Endothelial cell of umbilical vein (primary cell): ENCODE data around the gene APPL2. TPM values are rescaled to one million over a fixed set of nuclear protein-coding genes. Genes with fewer than 3 reads are reported as not detected.

Source experiments
- BruUV-seq: library from RNA; stranded (reverse); fragments of 400-500 nt; replicated peaks from 2 replicates; lab custom pipeline; 2021; lab: Mats Ljungman, UMichigan
- CTCF ChIA-PET: fragments of 300-600, 350-600 bp; sonication (Branson Sonifier 250); formaldehyde crosslinking; loops from one replicate; lab custom pipeline; 2021; ENCODE audit warnings: antibody characterized with exemption, inconsistent platforms; lab: Charles Lee
- POLR2A ChIA-PET: fragments of 300-600, 350-600 bp; sonication (Branson Sonifier 250); formaldehyde crosslinking; loops from one replicate; lab custom pipeline; 2021; ENCODE audit warnings: antibody characterized with exemption, inconsistent platforms; lab: Charles Lee
- DNase-seq: peaks from one replicate; pipeline ENCODE4 v3.0.0-alpha.2; 2011; ENCODE audit warnings: low read depth, low spot score
- FAIRE-seq: peaks from 2 replicates; lab custom pipeline; 2011; peaks lifted over from hg19 to GRCh38; lab: Jason Lieb, UNC
- H2AFZ ChIP-seq: 2 replicates; pipeline ENCODE4 v1.6.0; 2012; ENCODE audit warnings: low read depth, low read length, control low read depth, inconsistent platforms
- H3K27ac ChIP-seq: 2 replicates; pipeline ENCODE4 v1.5.1; 2011; ENCODE audit warnings: low read depth, mild to moderate bottlenecking, control low read depth, low read length, moderate library complexity; ENCODE audit not compliant: insufficient read depth
- H3K27me3 ChIP-seq, 2 experiments: 2 replicates each; pipeline versions ENCODE4 v1.6.0 to v1.6.1; 2011; ENCODE audit warnings: low read length in 2 of 2, mixed read lengths in 1 of 2; ENCODE audit not compliant: control insufficient read depth in 2 of 2, insufficient read depth in 2 of 2
- H3K36me3 ChIP-seq, 2 experiments: 2 replicates in 1 of 2; 3 replicates in 1 of 2; pipeline ENCODE4 v1.5.1; 2011; ENCODE audit warnings: low read length in 2 of 2, mild to moderate bottlenecking in 1 of 2, moderate library complexity in 1 of 2; ENCODE audit not compliant: control insufficient read depth in 2 of 2, insufficient read depth in 2 of 2; ENCODE audit errors: extremely low read depth in 1 of 2
- H3K4me1 ChIP-seq: 3 replicates; pipeline ENCODE4 v1.5.1; 2011; ENCODE audit warnings: mild to moderate bottlenecking, low read length; ENCODE audit not compliant: control insufficient read depth, insufficient read depth; ENCODE audit errors: extremely low read depth
- H3K4me2 ChIP-seq: 2 replicates; pipeline ENCODE4 v1.6.1; 2011; ENCODE audit warnings: low read length, control low read depth, mixed read lengths; ENCODE audit not compliant: insufficient read depth
- H3K4me3 ChIP-seq, 3 experiments: fragments of 200-600 bp in 1 of 3; sonication (generic), shearing (Covaris generic) in 1 of 3; replicated peaks in 1 of 3; 2 replicates each; pipeline ENCODE4 v1.5.1; 2011 to 2016; ENCODE audit warnings: control low read depth in 3 of 3, low read length in 3 of 3, mild to moderate bottlenecking in 2 of 3, inconsistent platforms in 1 of 3, low read depth in 1 of 3, moderate library complexity in 1 of 3; ENCODE audit not compliant: insufficient read depth in 1 of 3
- H3K79me2 ChIP-seq: 2 replicates; pipeline ENCODE4 v1.6.0; 2012; ENCODE audit warnings: low read length, inconsistent platforms; ENCODE audit not compliant: control insufficient read depth, insufficient read depth
- H3K9ac ChIP-seq: replicated peaks from 2 replicates; pipeline ENCODE3; 2011; ENCODE audit warnings: low read length, control low read depth; ENCODE audit not compliant: insufficient read depth; ENCODE audit errors: extremely low read depth
- H3K9me1 ChIP-seq: replicated peaks from 3 replicates; pipeline ENCODE4 v1.6.0; 2011; ENCODE audit warnings: mild to moderate bottlenecking, low read length; ENCODE audit not compliant: control insufficient read depth, insufficient read depth; ENCODE audit errors: extremely low read depth
- H3K9me3 ChIP-seq: replicated peaks from 2 replicates; pipeline ENCODE4 v1.5.1; 2012; ENCODE audit warnings: low read length, inconsistent platforms; ENCODE audit not compliant: control insufficient read depth, insufficient read depth
- H4K20me1 ChIP-seq: replicated peaks from 2 replicates; pipeline ENCODE3; 2011; ENCODE audit warnings: mild to moderate bottlenecking, low read length; ENCODE audit not compliant: control insufficient read depth, insufficient read depth; ENCODE audit errors: extremely low read depth
- EZH2 ChIP-seq: IDR thresholded peaks from 2 replicates; pipeline ENCODE4 v1.6.1; 2012; ENCODE audit warnings: borderline replicate concordance, low read depth, mild to moderate bottlenecking, moderate library complexity, low read length, inconsistent platforms; ENCODE audit not compliant: severe bottlenecking
- FOS ChIP-seq: IDR thresholded peaks from 2 replicates; pipeline ENCODE4 v1.6.1; 2011; ENCODE audit warnings: mild to moderate bottlenecking, low read length, moderate library complexity, borderline replicate concordance; ENCODE audit not compliant: insufficient read depth
- GATA2 ChIP-seq: IDR thresholded peaks from 2 replicates; pipeline ENCODE4 v1.7.0; 2011; ENCODE audit warnings: low read depth, mild to moderate bottlenecking, moderate library complexity, mixed read lengths, low read length; ENCODE audit not compliant: insufficient read length, insufficient read depth
- JUN ChIP-seq: IDR thresholded peaks from 2 replicates; pipeline ENCODE4 v1.6.1; 2011; ENCODE audit warnings: borderline replicate concordance, low read depth; ENCODE audit not compliant: insufficient read length, insufficient read depth
- POLR2A ChIP-seq: IDR thresholded peaks from 2 replicates; pipeline ENCODE4 v1.6.1; 2012; ENCODE audit warnings: low read depth, mild to moderate bottlenecking, control low read depth, low read length
- POLR2AphosphoS5 ChIP-seq: IDR thresholded peaks from 2 replicates; pipeline ENCODE4 v1.6.1; 2012; ENCODE audit warnings: low read depth, mild to moderate bottlenecking, control low read depth, low read length, moderate library complexity; ENCODE audit not compliant: insufficient read depth
- dilution Hi-C: fragments of 300-500 bp; cut with MboI; formaldehyde crosslinking; loops from one replicate; pipeline ENCODE4 v1.15.0; 2019; ENCODE audit warnings: low sequenced_read_pairs; ENCODE audit not compliant: extremely low pct_ligation_motif_present
- intact Hi-C: fragments of 100-400 bp; cut with micrococcal nuclease; formaldehyde crosslinking; loops from one replicate; pipeline ENCODE4 v1.10.0; 2022
- polyA plus RNA-seq, 4 experiments: library from polyadenylated mRNA; depleted of rRNA in 3 of 4; stranded (reverse) in 3 of 4; unstranded in 1 of 4; fragments of >200 nt; gene quantifications; 2 replicates each; pipeline versions ENCODE4 v1.2.1 to v1.2.3, GENCODE V29; 2011 to 2012; ENCODE audit warnings: missing spikeins in 1 of 4
- total RNA-seq: library from RNA; stranded (reverse); gene quantifications from 2 replicates; pipeline ENCODE4 v1.2.3, GENCODE V29; 2021
- TF ChIP-seq, protein P1 (sequence below), 2 donors: IDR thresholded peaks; 1 replicate in 1 of 2; 2 replicates in 1 of 2; pipeline ENCODE4 v1.5.1; 2011; ENCODE audit warnings: low read length in 2 of 2, mild to moderate bottlenecking in 2 of 2, moderate library complexity in 2 of 2, control low read depth in 1 of 2, inconsistent platforms in 1 of 2, low read depth in 1 of 2; ENCODE audit not compliant: insufficient read depth in 1 of 2; ENCODE audit errors: extremely low read depth in 1 of 2
- TF ChIP-seq, protein P2 (sequence below): IDR thresholded peaks from 2 replicates; pipeline ENCODE4 v1.6.1; 2011; ENCODE audit not compliant: insufficient read depth, insufficient read length

The APPL2 gene
- total and polyA plus RNA-seq, 2 donors (not counting 3 experiments of a cell fraction or from before 2014, with no cell fraction given) = 8.1 to 21.4 TPM

DNA sequence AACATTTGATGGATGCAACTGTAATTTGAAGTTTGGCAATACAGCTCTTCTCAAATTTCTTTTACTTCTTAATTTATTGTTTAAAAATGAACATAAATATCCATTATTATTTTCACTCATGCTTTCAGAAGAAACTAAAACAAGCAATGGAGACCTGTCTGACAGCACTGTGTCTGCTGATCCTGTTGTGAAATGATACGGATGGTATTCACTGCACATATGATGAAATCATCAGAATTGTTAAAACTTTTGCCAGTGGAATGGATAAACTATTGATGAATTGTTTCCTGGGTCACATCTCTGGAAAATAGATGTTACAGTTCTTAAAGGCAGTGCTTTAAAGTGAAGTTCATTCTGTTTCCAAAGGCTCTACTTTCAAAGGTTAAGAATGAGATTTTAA lies 69.2 kb downstream of the APPL2 start:
- POLR2A ChIA-PET = no interaction called here
- no peak overlapping the region for H3K9ac ChIP-seq
- H2AFZ ChIP-seq = no peak overlapping the region
- no peak overlapping the region for H3K4me3 ChIP-seq
- no peaks in the 10 kb centered on the region for H3K9me3 ChIP-seq
- H3K36me3 ChIP-seq = peaks cover 13 to 59% of the 10 kb centered on the region in 2 experiments
- intact Hi-C loops = no loop called here
- H3K9me1 ChIP-seq = no peaks in the 10 kb centered on the region
- TF ChIP-seq FOS (no peak), GATA2 (no peak), POLR2AphosphoS5 (no peak), EZH2 (no peak), JUN (no peak), POLR2A (no peak)
- TF ChIP-seq, protein P1, sequence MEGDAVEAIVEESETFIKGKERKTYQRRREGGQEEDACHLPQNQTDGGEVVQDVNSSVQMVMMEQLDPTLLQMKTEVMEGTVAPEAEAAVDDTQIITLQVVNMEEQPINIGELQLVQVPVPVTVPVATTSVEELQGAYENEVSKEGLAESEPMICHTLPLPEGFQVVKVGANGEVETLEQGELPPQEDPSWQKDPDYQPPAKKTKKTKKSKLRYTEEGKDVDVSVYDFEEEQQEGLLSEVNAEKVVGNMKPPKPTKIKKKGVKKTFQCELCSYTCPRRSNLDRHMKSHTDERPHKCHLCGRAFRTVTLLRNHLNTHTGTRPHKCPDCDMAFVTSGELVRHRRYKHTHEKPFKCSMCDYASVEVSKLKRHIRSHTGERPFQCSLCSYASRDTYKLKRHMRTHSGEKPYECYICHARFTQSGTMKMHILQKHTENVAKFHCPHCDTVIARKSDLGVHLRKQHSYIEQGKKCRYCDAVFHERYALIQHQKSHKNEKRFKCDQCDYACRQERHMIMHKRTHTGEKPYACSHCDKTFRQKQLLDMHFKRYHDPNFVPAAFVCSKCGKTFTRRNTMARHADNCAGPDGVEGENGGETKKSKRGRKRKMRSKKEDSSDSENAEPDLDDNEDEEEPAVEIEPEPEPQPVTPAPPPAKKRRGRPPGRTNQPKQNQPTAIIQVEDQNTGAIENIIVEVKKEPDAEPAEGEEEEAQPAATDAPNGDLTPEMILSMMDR (IDR thresholded peaks at IDR 0.05; ENCODE audit: extremely low read depth in 1 of 2, insufficient read depth in 1 of 2, low read depth in 1 of 2, low read length in 2 of 2) = no peak
- TF ChIP-seq, protein P2, sequence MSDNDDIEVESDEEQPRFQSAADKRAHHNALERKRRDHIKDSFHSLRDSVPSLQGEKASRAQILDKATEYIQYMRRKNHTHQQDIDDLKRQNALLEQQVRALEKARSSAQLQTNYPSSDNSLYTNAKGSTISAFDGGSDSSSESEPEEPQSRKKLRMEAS = no peak
- FAIRE-seq (no peak), DNase-seq (no peak)
- H3K27ac ChIP-seq = no peak overlapping the region
- BruUV-seq = no TSS peak
- no peaks in the 10 kb centered on the region for H3K79me2 ChIP-seq
- peaks cover 9% of the 10 kb centered on the region for H4K20me1 ChIP-seq
- CTCF ChIA-PET = interaction anchor here (1.1 to 1.8 kb wide), 2 partner anchors 208 to 217 kb away, joined by 4 to 5 read pairs; no protein-coding TSS in a partner anchor
- H3K27me3 ChIP-seq = no peaks in the 10 kb centered on the region
- no peak overlapping the region for H3K4me2 ChIP-seq
- no peaks in the 10 kb centered on the region for H3K4me1 ChIP-seq
- dilution Hi-C loops = no loop called here
